ENCODE results near the gene NHEJ1. TPM values are rescaled to one million over a fixed set of nuclear protein-coding genes. Genes with fewer than 3 reads are reported as not detected.

The NHEJ1 gene
- total RNA-seq, 2 donors from 2014 or later, result 8.3 to 8.4 TPM

- no peak for TF ChIP-seq CTCF (IDR thresholded peaks at IDR 0.05)
- H3K9me3 ChIP-seq, result no peaks in the 10 kb centered on the region
- peak within 1 kb of the TSS in 1 of 2 donors; percentile 12 for H3K4me3 ChIP-seq
- no peaks in the 10 kb centered on the region for H3K27me3 ChIP-seq
- H3K27ac ChIP-seq, result no peak within 1 kb of the TSS
- H3K4me1 ChIP-seq, result peaks cover 0 to 5% of the 10 kb centered on the region in 2 donors
- no peak for DNase-seq (ENCODE audit: low spot score)
- H3K36me3 ChIP-seq, result no peaks in the 10 kb centered on the region
Observed at GRCh38 chr2:219041252-219041651, 119.4 kb downstream of the NHEJ1 start, which contains the start of gene CFAP65. Gene CFAP65 (minus strand): TSS chr2:219041516. CDS start chr2:219039048, 2,468 bp downstream.

GRCh38 chr2:219038600-219038999 lies 122.0 kb downstream of the NHEJ1 start:
- TF ChIP-seq CTCF (IDR thresholded peaks at IDR 0.05), result no peak
- no peaks in the 10 kb centered on the region for H3K27me3 ChIP-seq
- no peak for DNase-seq (ENCODE audit: low spot score)

GRCh38 chr2:219037783-219038499 lies 122.7 kb downstream of the NHEJ1 start:
- H3K27me3 ChIP-seq, result no peaks in the 10 kb centered on the region
- H3K4me3 ChIP-seq, result no peak overlapping the region
- DNase-seq (ENCODE audit: low spot score), result no peak
- no peaks in the 10 kb centered on the region for H3K36me3 ChIP-seq
- no peak overlapping the region for H3K27ac ChIP-seq
- no peak for TF ChIP-seq CTCF (IDR thresholded peaks at IDR 0.05)
- H3K9me3 ChIP-seq, result no peaks in the 10 kb centered on the region
- H3K4me1 ChIP-seq, result peaks cover 0 to 5% of the 10 kb centered on the region in 2 donors

More at GRCh38 chr2:219038600-219038999, 122.0 kb downstream of the NHEJ1 start:
- Histone ChIP-seq H3K27ac (no peak overlapping the region), H3K4me1 (peaks cover 0 to 5% of the 10 kb centered on the region in 2 donors), H3K4me3 (no peak overlapping the region), H3K36me3 (no peaks in the 10 kb centered on the region), H3K9me3 (no peaks in the 10 kb centered on the region)

GRCh38 chr2:219035942-219036341 lies 124.7 kb downstream of the NHEJ1 start:
- DNase-seq (ENCODE audit: low spot score), result no peak
- peaks cover 0 to under 1% of the 10 kb centered on the region in 2 donors for H3K27me3 ChIP-seq
- no peaks in the 10 kb centered on the region for H3K9me3 ChIP-seq
- no peak overlapping the region for H3K4me3 ChIP-seq
- no peak overlapping the region for H3K27ac ChIP-seq
- TF ChIP-seq CTCF (IDR thresholded peaks at IDR 0.05), result no peak
- H3K4me1 ChIP-seq, result peaks cover 0 to under 1% of the 10 kb centered on the region in 2 donors
- H3K36me3 ChIP-seq, result no peaks in the 10 kb centered on the region

GRCh38 chr2:219034823-219035222 lies 125.8 kb downstream of the NHEJ1 start:
- no peaks in the 10 kb centered on the region for H3K9me3 ChIP-seq
- no peaks in the 10 kb centered on the region for H3K36me3 ChIP-seq
- H3K27me3 ChIP-seq, result peaks cover 0 to 10% of the 10 kb centered on the region in 2 donors
- TF ChIP-seq CTCF (IDR thresholded peaks at IDR 0.05), result no peak
- no peak for DNase-seq (ENCODE audit: low spot score)
- H3K27ac ChIP-seq, result no peak overlapping the region
- H3K4me3 ChIP-seq, result no peak overlapping the region
- H3K4me1 ChIP-seq, result no peaks in the 10 kb centered on the region
